Measurements from ENCODE around the gene NAPA.

Gene NAPA

GRCh38 chr19:47523473-47523872 lies 8.6 kb upstream of the NAPA start:
- Histone ChIP-seq H3K9me3 (ENCODE audit: severe bottlenecking) (no peaks in the 10 kb centered on the region), H3K36me3 (ENCODE audit: low read depth) (no peaks in the 10 kb centered on the region), H3K27ac (ENCODE audit: poor library complexity, severe bottlenecking) (no peak overlapping the region), H3K4me1 (ENCODE audit: insufficient read depth, poor library complexity, severe bottlenecking) (no peaks in the 10 kb centered on the region), H3K27me3 (ENCODE audit: insufficient read depth, poor library complexity, severe bottlenecking) (no peaks in the 10 kb centered on the region), H3K4me3 (ENCODE audit: severe bottlenecking) (no peak overlapping the region)
- DNase-seq (ENCODE audit: low spot score) (no peak), ATAC-seq (ENCODE audit: low read depth) (no peak)
- TF ChIP-seq CTCF (IDR thresholded peaks at IDR 0.05; ENCODE audit: poor library complexity, severe bottlenecking): no peak

DNA sequence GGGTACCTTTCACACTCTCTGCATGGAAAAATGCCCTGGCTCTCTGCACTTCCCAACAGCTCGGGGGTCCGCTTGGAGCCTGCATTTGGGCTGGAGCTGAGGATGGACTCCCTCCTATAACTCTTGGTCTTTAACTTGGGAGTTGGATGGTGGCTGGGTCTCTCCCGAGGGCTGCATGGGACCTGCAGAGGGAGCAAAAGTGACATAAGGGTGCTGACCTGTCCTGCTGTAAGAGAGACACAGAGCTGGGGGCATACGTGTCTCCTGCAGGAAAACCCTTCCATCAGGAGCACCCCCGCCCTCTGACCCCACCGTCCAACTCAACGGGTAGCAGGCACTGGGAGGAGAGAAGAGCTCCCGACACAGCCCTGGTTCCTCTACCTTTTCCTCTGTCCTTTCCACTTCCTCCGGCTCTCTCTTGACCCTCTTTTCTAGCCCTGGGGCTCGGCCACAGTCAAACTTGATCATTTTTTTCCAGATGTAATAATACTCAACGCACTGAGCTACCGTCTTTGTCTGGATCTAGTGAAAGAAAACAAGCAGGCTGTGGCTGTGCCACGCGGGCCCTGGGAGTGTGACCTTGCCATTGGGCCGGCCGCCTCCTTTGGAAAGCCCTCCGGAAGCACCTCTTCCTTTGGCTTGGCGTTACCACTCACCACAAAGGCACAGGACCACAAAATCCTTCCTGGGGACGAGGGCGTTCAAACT lies 6.8 kb upstream of the NAPA start:
- Histone ChIP-seq H3K36me3 (ENCODE audit: low read depth) (no peaks in the 10 kb centered on the region), H3K27ac (ENCODE audit: poor library complexity, severe bottlenecking) (no peak overlapping the region), H3K4me3 (ENCODE audit: severe bottlenecking) (no peak overlapping the region), H3K27me3 (ENCODE audit: insufficient read depth, poor library complexity, severe bottlenecking) (no peaks in the 10 kb centered on the region), H3K4me1 (ENCODE audit: insufficient read depth, poor library complexity, severe bottlenecking) (no peaks in the 10 kb centered on the region), H3K9me3 (ENCODE audit: severe bottlenecking) (no peaks in the 10 kb centered on the region)
- no peak for TF ChIP-seq CTCF (IDR thresholded peaks at IDR 0.05; ENCODE audit: poor library complexity, severe bottlenecking)
- no peak for DNase-seq (ENCODE audit: low spot score)
- no peak for ATAC-seq (ENCODE audit: low read depth)

DNA sequence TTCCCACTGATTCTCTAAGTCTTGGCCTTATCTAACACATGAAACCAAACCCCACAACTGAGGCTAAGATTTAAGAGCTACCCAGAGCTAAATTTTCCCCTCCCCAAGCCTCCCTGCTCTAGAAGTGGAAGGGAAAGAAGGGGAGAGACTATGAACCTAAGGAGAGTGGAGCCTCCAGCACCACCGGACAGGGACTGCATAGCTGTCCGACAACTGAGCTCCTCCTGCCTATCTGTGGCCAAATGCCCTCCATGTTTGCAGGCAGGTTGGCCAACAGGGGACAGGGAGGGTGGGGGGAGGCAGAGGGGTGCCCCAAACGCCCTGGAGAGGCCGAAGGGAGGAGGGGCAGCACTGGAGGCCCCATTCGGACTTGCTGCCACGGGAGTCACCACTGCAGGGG lies 6.0 kb upstream of the NAPA start:
- H3K4me1 ChIP-seq (ENCODE audit: insufficient read depth, poor library complexity, severe bottlenecking): no peaks in the 10 kb centered on the region
- no peak overlapping the region for H3K27ac ChIP-seq (ENCODE audit: poor library complexity, severe bottlenecking)
- no peak overlapping the region for H3K4me3 ChIP-seq (ENCODE audit: severe bottlenecking)
- TF ChIP-seq CTCF (IDR thresholded peaks at IDR 0.05; ENCODE audit: poor library complexity, severe bottlenecking): no peak
- no peaks in the 10 kb centered on the region for H3K36me3 ChIP-seq (ENCODE audit: low read depth)
- H3K9me3 ChIP-seq (ENCODE audit: severe bottlenecking): no peaks in the 10 kb centered on the region
- DNase-seq (ENCODE audit: low spot score) (no peak), ATAC-seq (ENCODE audit: low read depth) (no peak)
- no peaks in the 10 kb centered on the region for H3K27me3 ChIP-seq (ENCODE audit: insufficient read depth, poor library complexity, severe bottlenecking)

- DNase-seq (ENCODE audit: low spot score): no peak
- Histone ChIP-seq H3K4me1 (ENCODE audit: insufficient read depth, poor library complexity, severe bottlenecking) (no peaks in the 10 kb centered on the region), H3K36me3 (ENCODE audit: low read depth) (no peaks in the 10 kb centered on the region), H3K4me3 (ENCODE audit: severe bottlenecking) (no peak overlapping the region), H3K9me3 (ENCODE audit: severe bottlenecking) (no peaks in the 10 kb centered on the region), H3K27me3 (ENCODE audit: insufficient read depth, poor library complexity, severe bottlenecking) (no peaks in the 10 kb centered on the region), H3K27ac (ENCODE audit: poor library complexity, severe bottlenecking) (no peak overlapping the region)
- no peak; the same call in 2 of the 3 replicates for ATAC-seq (ENCODE audit: low read depth)
- TF ChIP-seq CTCF (IDR thresholded peaks at IDR 0.05; ENCODE audit: poor library complexity, severe bottlenecking): no peak
Observed at GRCh38 chr19:47520343-47520806, 5.5 kb upstream of the NAPA start.

DNA sequence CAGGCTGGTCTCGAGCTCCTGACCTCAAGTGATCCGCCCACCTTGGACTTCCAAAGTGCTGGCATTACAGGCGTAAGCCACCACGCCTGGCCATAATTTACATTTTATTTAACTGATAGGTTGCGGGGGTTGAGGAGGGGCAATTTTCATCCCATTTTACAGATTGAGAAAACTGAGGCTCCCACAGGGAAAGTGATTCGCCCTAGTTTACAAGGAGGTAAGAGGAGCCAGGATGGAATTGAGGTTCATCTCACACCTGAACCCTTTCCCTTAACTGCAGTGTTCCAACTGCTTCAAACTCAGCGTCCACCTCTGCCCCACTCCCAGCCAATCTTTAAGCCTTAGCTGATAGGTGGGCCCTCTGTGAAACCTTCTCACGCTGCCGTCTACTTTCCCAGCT lies 4.0 kb upstream of the NAPA start:
- Histone ChIP-seq H3K27ac (ENCODE audit: poor library complexity, severe bottlenecking) (no peak overlapping the region), H3K36me3 (ENCODE audit: low read depth) (no peaks in the 10 kb centered on the region), H3K27me3 (ENCODE audit: insufficient read depth, poor library complexity, severe bottlenecking) (no peaks in the 10 kb centered on the region), H3K9me3 (ENCODE audit: severe bottlenecking) (no peaks in the 10 kb centered on the region), H3K4me3 (ENCODE audit: severe bottlenecking) (no peak overlapping the region), H3K4me1 (ENCODE audit: insufficient read depth, poor library complexity, severe bottlenecking) (no peaks in the 10 kb centered on the region)
- ATAC-seq (ENCODE audit: low read depth) (no peak), DNase-seq (ENCODE audit: low spot score) (no peak)
- TF ChIP-seq CTCF (IDR thresholded peaks at IDR 0.05; ENCODE audit: poor library complexity, severe bottlenecking): no peak
